GM12865 (cell line): ENCODE data around the gene PCDH1.
A peak's percentile ranks its signal among the peaks of the same experiment; 100 is the strongest.

Experiments used
- DNase-seq: peaks from one replicate; pipeline ENCODE4 v3.0.0; 2010; ENCODE audit warnings: low read depth
- H3K4me3 ChIP-seq: 2 replicates; pipeline ENCODE4 v1.5.1; 2011; ENCODE audit warnings: mild to moderate bottlenecking, low read depth, low read length, control low read depth
- TF ChIP-seq, protein P1 (sequence below): IDR thresholded peaks from 2 replicates; pipeline ENCODE4 v1.5.1; 2011; ENCODE audit warnings: low read length, control low read depth, low read depth, inconsistent platforms; ENCODE audit not compliant: insufficient read depth; ENCODE audit errors: missing control alignments

Gene PCDH1

DNA sequence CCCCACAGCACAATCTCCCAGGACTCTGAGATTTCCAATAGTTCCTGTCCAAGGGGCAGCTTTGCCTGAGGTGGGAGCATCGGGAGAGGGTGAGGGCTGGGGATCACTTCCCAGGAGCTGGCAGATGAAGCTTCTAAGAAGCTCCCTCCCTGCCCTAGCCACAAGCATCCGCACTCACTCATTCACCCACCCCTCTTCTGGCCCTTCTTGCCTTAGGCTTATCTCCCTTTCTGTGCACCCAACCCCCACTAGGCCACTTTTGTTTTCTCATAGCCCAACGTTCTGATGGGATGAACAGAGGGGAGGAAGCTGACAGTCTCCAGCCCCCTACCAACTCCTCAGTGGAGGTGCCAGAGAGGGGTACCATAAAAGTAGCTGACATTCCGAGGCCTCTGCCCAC is 3.7 kb upstream of the PCDH1 start:
- H3K4me3 ChIP-seq: no peak overlapping the region; the same call in 1 of the 2 replicates
- no peak for DNase-seq
- TF ChIP-seq, protein P1, sequence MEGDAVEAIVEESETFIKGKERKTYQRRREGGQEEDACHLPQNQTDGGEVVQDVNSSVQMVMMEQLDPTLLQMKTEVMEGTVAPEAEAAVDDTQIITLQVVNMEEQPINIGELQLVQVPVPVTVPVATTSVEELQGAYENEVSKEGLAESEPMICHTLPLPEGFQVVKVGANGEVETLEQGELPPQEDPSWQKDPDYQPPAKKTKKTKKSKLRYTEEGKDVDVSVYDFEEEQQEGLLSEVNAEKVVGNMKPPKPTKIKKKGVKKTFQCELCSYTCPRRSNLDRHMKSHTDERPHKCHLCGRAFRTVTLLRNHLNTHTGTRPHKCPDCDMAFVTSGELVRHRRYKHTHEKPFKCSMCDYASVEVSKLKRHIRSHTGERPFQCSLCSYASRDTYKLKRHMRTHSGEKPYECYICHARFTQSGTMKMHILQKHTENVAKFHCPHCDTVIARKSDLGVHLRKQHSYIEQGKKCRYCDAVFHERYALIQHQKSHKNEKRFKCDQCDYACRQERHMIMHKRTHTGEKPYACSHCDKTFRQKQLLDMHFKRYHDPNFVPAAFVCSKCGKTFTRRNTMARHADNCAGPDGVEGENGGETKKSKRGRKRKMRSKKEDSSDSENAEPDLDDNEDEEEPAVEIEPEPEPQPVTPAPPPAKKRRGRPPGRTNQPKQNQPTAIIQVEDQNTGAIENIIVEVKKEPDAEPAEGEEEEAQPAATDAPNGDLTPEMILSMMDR: no peak

DNA sequence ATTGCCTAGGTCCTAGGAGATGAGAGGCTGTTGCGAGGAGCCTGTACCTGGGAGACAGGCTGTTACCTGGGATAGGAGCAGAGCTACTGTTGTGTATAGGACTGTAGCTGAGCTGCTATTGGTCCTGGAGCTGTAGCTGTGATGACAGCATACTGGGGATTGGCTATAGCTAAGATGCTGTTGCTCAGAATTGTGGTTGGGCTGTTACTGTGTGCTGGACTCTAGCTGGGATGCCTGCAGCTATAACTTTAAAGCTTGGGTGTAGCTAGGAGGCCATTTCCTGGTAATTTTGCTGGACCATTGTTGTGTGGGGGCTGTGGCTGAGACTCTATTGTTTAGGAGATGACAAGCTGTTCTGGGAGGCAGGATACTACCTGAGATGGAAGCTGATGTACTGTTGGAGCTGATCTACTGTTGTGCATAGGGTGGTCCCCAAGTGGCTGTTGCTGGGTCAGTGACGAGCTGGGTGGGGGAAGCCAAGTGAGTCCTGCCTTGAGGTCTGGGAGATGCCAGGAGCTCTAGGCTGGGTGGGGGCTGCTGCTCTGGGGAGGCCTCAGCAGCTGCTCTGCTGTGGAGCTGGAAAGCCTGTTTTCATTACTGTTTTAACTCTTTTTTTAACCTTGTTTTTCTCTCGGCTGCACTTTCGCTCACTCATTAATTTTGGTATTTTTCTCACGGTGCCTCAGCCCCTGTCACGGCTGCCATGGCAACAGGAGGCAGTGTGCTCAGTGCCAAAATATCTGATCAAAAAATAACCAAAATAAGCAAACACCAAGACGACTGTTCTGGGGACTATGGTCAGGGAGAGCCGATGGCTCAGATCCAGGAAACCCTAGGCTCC is 3.0 kb upstream of the PCDH1 start:
- TF ChIP-seq, protein P1: no peak
- no peak overlapping the region for H3K4me3 ChIP-seq
- peak; percentile 60 for DNase-seq

DNA sequence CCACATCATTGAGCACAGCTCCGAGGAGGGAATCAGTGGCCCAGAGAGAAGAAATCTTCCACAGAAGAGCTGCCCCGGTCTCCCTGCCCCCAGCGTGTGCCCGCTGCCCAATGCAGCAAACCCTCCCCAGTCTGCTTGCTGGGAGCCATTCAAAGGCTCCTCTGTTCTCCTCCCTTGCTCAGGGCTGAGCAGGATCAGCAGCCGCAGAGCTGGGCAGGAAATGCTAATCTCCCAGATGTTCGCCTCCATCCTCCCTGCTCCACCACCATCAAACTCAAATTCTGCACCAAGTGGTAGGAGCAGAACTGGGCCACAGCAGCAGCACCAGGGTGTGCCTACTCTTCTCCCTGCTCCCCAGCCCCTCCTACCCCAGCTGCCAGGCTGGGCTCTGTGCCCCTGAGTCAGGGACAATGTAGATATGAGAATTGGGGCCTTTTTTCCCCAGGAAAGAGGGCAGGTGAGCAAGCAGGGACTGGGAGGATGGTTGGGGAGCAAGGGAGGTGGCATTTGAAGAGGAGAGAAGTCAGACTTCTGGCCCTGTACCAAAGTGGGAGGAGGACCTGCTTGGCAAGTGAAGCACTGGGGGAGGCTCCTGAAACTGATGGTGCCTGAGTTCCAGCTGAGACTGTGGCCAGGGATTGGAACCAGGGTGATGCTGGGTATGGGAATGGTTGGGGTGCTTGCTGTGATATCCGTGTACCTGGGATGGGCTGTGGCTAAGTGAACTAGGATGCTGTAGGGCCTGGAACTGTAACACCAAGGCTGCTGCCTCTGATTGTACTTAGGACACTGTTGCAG is 1.9 kb upstream of the PCDH1 start:
- no peak overlapping the region for H3K4me3 ChIP-seq
- no peak for DNase-seq
- TF ChIP-seq, protein P1: no peak

DNA sequence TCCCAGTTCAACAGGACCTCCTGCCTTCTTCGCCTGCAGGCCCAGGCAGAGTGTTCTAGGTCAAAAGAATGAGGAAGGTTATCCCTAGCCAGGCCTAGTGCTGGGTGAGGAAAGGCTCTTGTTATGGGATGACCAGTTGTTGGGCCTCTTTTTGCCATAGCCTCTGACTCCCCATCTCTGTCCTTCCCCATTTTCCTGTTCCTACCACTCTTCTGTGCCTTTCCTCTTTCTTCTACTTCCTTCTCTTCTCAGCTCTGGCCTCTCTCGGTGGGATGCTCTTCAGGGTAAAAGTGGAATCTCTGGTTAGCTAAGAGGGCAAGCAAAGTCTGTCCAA is 1.2 kb upstream of the PCDH1 start:
- H3K4me3 ChIP-seq: no peak overlapping the region

DNA sequence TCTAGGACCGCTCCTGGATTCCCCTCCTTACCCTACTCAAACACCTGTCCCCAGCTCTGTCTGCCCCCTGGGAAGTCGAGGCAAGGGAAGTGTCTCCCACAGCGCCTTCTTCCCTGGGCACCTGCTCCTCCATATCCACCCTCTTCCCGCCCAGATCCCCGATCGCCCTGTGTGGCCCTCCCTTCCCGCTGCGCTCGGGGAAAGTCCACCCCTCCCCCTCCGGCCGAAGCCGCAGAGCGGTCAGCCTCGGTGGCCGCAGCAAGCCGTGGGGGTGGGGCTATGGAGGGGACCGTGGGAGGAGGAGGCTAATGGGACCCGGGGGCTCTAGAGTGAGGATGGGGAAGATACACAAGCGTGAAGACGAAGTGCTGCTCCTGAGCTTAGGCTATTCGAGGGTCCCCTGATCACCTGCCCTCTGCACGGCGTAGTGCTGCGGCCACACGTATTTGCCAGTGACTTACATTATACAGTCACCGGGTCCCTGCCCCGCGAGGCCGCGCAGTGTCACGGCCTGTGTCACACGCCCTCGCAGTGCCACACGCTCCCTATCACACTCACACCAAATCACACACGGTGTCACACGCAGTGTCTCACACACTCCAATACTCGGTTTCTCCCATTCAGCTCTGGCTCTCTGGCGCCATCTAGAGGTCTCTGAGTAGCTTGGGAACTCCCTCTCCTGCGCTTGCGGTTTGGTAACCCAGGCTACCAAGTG is 658 bp upstream of the PCDH1 start:
- no peak overlapping the region for H3K4me3 ChIP-seq
- DNase-seq: peak; percentile 92
- TF ChIP-seq, protein P1: peak; percentile 98

More for the DNA sequence above, 1.2 kb upstream of the PCDH1 start:
- TF ChIP-seq, protein P1: no peak
- no peak for DNase-seq

DNA sequence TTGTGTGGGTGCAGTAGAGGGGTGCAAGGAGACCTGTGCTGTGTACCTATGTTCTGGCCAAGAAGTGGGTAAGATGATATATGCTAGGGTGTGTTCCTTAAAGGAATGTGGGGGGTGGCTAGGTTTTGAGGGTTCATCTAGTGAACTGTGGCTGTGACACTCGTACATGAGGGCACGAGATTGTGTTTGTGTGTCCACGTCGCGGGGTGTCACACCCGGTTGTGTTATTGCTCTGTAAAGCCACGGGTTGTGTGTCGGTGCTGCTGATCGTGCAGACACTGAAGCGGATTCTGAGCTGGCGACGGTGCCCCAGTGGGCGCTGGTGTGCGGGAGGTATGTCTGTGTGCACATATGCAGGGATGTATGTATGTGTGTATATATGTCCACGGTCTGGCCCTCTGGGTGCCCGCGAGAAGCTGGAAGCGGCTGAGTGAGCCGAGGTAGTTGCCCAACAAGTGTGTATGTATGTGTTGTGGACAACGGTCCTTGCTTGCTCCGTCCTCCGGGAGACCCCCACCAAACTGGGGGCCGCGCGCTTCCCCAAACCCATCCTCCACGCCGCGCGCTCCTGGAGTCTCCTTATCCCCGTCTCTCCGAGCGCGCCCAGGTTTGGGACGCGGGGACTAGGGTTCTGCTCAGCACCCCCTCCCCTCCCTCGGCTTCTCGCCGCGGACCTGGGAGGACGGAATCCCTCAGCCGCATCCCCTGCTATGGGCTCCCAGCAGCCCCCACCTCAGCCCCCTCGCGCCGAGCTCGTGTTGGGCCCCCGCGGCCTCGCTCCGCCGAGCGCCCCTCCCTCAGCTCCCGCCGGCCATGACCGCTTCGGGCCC is 639 bp downstream of the PCDH1 start:
- TF ChIP-seq, protein P1: no peak
- no peak for DNase-seq
- no peak overlapping the region for H3K4me3 ChIP-seq
